Astrocyte of the spinal cord (primary cell): ENCODE data around the gene IL16.
"Not testable (repeated sequence)": the region's sequence is repeated elsewhere in the genome, so short reads cannot be mapped to it uniquely, and the experiment has no call there.

Source experiments
- DNase-seq: peaks from one replicate; pipeline ENCODE4 v3.0.0; 2011; ENCODE audit warnings: low read depth, low spot score
- H3K4me3 ChIP-seq: 2 replicates; pipeline ENCODE4 v1.5.1; 2011; ENCODE audit warnings: low read depth, mild to moderate bottlenecking, low read length, moderate library complexity
- CTCF ChIP-seq: IDR thresholded peaks from 2 replicates; pipeline ENCODE4 v1.5.1; 2012; ENCODE audit warnings: low read depth, mild to moderate bottlenecking, low read length, inconsistent platforms
- in situ Hi-C: cut with HindIII; loops from 2 replicates; pipeline ENCODE4 v1.10.0; 2017; ENCODE audit warnings: low sequenced_read_pairs

Gene IL16

GRCh38 chr15:81343371-81343770 lies 146.7 kb downstream of the IL16 start:
- no peak for TF ChIP-seq CTCF
- in situ Hi-C loops, result no loop called here
- no peak for DNase-seq
- no peak overlapping the region for H3K4me3 ChIP-seq

- no peak overlapping the region for H3K4me3 ChIP-seq
- in situ Hi-C loops, result no loop called here
- no peak for TF ChIP-seq CTCF
- DNase-seq, result no peak
Observed at GRCh38 chr15:81346611-81347010, 149.9 kb downstream of the IL16 start.

GRCh38 chr15:81347910-81348309 lies 151.2 kb downstream of the IL16 start:
- in situ Hi-C loops, result no loop called here
- no peak for DNase-seq
- TF ChIP-seq CTCF, result no peak
- H3K4me3 ChIP-seq, result no peak overlapping the region

- in situ Hi-C loops, DNase-seq, H3K4me3 ChIP-seq: not testable (repeated sequence)
Observed at GRCh38 chr15:81348691-81349090, 152.0 kb downstream of the IL16 start.

GRCh38 chr15:81349271-81349670 lies 152.6 kb downstream of the IL16 start:
- no peak for TF ChIP-seq CTCF

GRCh38 chr15:81351651-81352050 lies 155.0 kb downstream of the IL16 start:
- no peak for DNase-seq
- in situ Hi-C loops, result no loop called here
- no peak overlapping the region for H3K4me3 ChIP-seq
- TF ChIP-seq CTCF, result no peak

More at GRCh38 chr15:81349271-81349670, 152.6 kb downstream of the IL16 start:
- no peak for DNase-seq
- H3K4me3 ChIP-seq, result no peak overlapping the region
- in situ Hi-C loops, result no loop called here

GRCh38 chr15:81356252-81356651 lies 159.6 kb downstream of the IL16 start:
- H3K4me3 ChIP-seq, result no peak overlapping the region
- TF ChIP-seq CTCF, result no peak
- DNase-seq, result no peak
- in situ Hi-C loops, result no loop called here
